Gastroesophageal sphincter (tissue), 3 donors: ENCODE measurements around the gene ZFHX3.

ENCODE experiments used
- EP300 ChIP-seq: sonication (generic); formaldehyde crosslinking; IDR thresholded peaks from one replicate; pipeline ENCODE4 v1.6.1; 2017; ENCODE audit warnings: antibody characterized with exemption, mild to moderate bottlenecking
- POLR2A ChIP-seq, 2 donors: fragments of 450-650 bp; IDR thresholded peaks; one replicate each; pipeline ENCODE4 v1.6.1; 2017; ENCODE audit warnings: antibody characterized with exemption in 2 of 2, mild to moderate bottlenecking in 2 of 2, moderate library complexity in 1 of 2
- POLR2AphosphoS5 ChIP-seq: sonication (generic); formaldehyde crosslinking; IDR thresholded peaks from one replicate; pipeline ENCODE4 v1.6.1; 2017; ENCODE audit warnings: antibody characterized with exemption
- TF ChIP-seq, protein P1 (sequence below), 4 experiments: fragments of 200-600 bp in 2 of 4; fragments of 450-650 bp in 2 of 4; sonication (generic) in 1 of 4; IDR thresholded peaks; one replicate each; pipeline ENCODE4 v1.5.1; 2017 to 2019; ENCODE audit warnings: antibody characterized with exemption in 4 of 4, mild to moderate bottlenecking in 2 of 4, moderate library complexity in 2 of 4

DNA sequence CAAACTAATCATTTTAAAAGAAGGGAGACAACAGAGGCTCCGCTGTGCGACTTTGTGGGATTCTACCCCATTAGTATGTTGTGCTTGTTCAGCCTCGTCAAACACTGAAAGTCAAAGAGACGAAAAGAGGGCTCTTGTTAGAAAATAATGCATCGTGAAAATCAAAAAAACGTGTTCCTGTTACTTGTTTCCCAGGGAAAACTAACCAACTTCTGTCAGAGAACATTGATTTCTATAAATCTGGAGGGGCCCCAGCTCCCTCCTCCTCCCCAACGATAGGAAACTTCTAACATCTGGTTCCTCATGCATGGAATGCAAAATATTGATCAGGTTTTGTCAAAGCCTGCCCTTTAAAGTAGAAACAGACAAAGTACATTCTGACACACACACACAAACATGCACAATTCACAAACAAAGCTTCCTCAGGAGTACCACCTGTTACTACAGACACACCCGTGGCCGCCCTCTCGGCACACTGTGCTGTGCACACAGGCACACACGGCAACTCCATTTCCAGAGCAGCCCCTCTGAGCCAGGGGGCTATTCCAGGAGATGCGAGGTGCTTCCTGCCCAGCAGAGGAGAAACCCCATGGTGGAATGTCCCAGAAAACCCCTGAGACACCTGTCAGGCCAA lies 151.3 kb downstream of the ZFHX3 start:
- TF ChIP-seq POLR2A (IDR thresholded peaks at IDR 0.05) (no peak), EP300 (no peak), POLR2AphosphoS5 (no peak)
- TF ChIP-seq, protein P1, sequence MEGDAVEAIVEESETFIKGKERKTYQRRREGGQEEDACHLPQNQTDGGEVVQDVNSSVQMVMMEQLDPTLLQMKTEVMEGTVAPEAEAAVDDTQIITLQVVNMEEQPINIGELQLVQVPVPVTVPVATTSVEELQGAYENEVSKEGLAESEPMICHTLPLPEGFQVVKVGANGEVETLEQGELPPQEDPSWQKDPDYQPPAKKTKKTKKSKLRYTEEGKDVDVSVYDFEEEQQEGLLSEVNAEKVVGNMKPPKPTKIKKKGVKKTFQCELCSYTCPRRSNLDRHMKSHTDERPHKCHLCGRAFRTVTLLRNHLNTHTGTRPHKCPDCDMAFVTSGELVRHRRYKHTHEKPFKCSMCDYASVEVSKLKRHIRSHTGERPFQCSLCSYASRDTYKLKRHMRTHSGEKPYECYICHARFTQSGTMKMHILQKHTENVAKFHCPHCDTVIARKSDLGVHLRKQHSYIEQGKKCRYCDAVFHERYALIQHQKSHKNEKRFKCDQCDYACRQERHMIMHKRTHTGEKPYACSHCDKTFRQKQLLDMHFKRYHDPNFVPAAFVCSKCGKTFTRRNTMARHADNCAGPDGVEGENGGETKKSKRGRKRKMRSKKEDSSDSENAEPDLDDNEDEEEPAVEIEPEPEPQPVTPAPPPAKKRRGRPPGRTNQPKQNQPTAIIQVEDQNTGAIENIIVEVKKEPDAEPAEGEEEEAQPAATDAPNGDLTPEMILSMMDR (IDR thresholded peaks at IDR 0.05) = no peak
